ENCODE measurements around the gene PLPP2.

PLPP2 gene

GRCh38 chr19:279656-280055 is 11.5 kb downstream of the PLPP2 start:
- TF ChIP-seq, protein P1, sequence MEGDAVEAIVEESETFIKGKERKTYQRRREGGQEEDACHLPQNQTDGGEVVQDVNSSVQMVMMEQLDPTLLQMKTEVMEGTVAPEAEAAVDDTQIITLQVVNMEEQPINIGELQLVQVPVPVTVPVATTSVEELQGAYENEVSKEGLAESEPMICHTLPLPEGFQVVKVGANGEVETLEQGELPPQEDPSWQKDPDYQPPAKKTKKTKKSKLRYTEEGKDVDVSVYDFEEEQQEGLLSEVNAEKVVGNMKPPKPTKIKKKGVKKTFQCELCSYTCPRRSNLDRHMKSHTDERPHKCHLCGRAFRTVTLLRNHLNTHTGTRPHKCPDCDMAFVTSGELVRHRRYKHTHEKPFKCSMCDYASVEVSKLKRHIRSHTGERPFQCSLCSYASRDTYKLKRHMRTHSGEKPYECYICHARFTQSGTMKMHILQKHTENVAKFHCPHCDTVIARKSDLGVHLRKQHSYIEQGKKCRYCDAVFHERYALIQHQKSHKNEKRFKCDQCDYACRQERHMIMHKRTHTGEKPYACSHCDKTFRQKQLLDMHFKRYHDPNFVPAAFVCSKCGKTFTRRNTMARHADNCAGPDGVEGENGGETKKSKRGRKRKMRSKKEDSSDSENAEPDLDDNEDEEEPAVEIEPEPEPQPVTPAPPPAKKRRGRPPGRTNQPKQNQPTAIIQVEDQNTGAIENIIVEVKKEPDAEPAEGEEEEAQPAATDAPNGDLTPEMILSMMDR (IDR thresholded peaks at IDR 0.05; ENCODE audit: low read depth, low read length, missing control alignments): no peak
- no peak overlapping the region for H3K4me3 ChIP-seq (ENCODE audit: low read depth, low read length)
- no peak for DNase-seq (ENCODE audit: low read depth)

- H3K4me3 ChIP-seq (ENCODE audit: low read depth, low read length): no peak overlapping the region
- DNase-seq (ENCODE audit: low read depth): no peak
- TF ChIP-seq, protein P1 (IDR thresholded peaks at IDR 0.05; ENCODE audit: low read depth, low read length, missing control alignments): no peak
These were observed 12.0 kb downstream of the PLPP2 start for GRCh38 chr19:279231-279630.

DNA sequence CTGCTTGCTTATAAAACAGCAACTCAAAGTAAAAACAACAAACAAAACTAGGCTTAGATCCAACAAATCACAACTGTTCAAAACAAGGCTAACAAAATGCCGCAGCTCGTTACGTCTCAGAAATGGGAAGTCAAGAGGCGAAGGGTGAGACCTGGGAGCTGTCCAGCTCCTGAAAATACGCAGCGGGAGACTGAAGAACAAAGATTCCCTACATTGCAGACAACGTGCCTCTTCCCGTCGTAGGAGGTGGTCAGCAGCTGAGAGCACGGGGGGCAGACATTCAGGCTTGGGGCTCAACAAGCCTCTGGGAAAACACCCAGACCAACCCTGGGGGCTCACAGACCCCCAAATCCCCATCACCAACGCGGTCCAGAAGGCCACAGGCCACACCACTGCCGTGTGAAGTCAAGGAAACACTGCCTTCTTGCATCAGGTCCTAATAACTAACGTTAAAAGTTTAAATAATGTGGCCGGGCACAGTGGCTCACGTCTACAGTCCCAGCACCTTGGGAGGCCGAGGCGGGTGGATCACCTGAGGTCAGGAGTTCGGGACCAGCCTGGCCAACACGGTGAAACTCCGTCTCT is 13.5 kb downstream of the PLPP2 start:
- TF ChIP-seq, protein P1 (IDR thresholded peaks at IDR 0.05; ENCODE audit: low read depth, low read length, missing control alignments): no peak
- no peak overlapping the region for H3K4me3 ChIP-seq (ENCODE audit: low read depth, low read length)
- DNase-seq (ENCODE audit: low read depth): no peak

- H3K4me3 ChIP-seq (ENCODE audit: low read depth, low read length): no peak overlapping the region
- DNase-seq (ENCODE audit: low read depth): no peak
- TF ChIP-seq, protein P1 (IDR thresholded peaks at IDR 0.05; ENCODE audit: low read depth, low read length, missing control alignments): no peak
These were observed 14.1 kb downstream of the PLPP2 start for GRCh38 chr19:277131-277530.

DNA sequence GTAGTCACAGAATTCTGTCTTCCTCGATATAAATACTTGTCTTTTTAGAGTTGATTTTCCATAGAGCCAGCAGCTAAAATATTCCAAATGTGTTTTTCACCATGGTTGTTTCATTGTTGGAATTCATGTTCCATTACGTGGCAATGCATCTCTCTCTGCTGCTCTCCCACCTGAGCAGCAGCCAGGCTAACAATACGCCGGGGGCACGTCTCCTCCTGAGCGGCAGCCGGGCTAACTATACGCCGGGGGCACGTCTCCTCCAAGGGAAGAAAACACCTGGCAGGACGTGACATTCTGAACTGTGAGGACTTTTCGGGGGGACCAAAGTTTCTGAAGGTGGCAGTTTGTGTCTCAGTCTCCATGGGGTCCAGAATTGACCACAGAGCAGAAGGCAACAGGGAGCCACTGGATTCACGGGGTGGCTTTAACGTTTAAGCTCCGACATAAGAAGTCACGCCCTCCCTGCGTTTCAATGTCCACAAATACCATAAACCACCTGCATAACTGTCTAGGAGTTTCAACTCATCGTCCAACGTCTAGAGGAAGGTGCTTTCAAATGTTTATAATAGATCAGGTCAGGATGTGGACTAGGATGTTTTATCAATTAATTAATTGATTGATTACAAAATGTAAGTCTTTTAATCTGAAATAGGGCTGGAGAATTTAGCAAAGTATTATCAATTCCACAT is 15.1 kb downstream of the PLPP2 start:
- TF ChIP-seq, protein P1 (IDR thresholded peaks at IDR 0.05; ENCODE audit: low read depth, low read length, missing control alignments): no peak
- H3K4me3 ChIP-seq (ENCODE audit: low read depth, low read length): no peak overlapping the region
- DNase-seq (ENCODE audit: low read depth): no peak

DNA sequence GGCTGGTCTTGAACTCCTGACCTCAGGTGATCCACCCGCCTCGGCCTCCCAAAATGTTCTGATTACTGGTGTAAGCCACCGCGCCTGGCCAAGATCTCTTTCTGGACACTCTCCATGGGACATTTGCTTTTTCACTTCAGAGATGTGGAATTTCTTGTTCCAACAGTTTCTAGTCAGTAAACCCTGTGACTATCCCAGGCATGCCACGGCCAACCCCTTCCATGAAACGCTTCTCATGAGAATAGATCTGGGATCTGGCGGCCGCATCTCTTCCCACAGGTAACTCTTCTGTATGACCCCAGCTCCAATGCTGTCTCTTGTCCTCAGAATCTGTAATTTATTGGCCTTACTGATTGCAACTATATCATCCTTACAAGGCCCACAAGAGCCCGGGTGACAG is 16.2 kb downstream of the PLPP2 start:
- DNase-seq (ENCODE audit: low read depth): no peak
- H3K4me3 ChIP-seq (ENCODE audit: low read depth, low read length): no peak overlapping the region
- TF ChIP-seq, protein P1 (IDR thresholded peaks at IDR 0.05; ENCODE audit: low read depth, low read length, missing control alignments): no peak

GRCh38 chr19:273393-273792 is 17.8 kb downstream of the PLPP2 start:
- no peak for DNase-seq (ENCODE audit: low read depth)
- no peak overlapping the region for H3K4me3 ChIP-seq (ENCODE audit: low read depth, low read length)

More at GRCh38 chr19:273393-273792, 17.8 kb downstream of the PLPP2 start:
- TF ChIP-seq, protein P1 (IDR thresholded peaks at IDR 0.05; ENCODE audit: low read depth, low read length, missing control alignments): no peak
